Measurements from ENCODE around the gene PRSS27. TPM values are rescaled to one million over a fixed set of nuclear protein-coding genes. Genes with fewer than 3 reads are reported as not detected.
A peak's percentile ranks its signal among the peaks of the same experiment; 100 is the strongest.
"Not testable (repeated sequence)": the region's sequence is repeated elsewhere in the genome, so short reads cannot be mapped to it uniquely, and the experiment has no call there.

Gene PRSS27
- total and polyA plus RNA-seq, 2 of the 8 experiments (the other 6 are each of a cell fraction or from before 2014, with no cell fraction given), result 1.3 to 7.5 TPM

- TF ChIP-seq JUND (IDR thresholded peaks at IDR 0.05; ENCODE audit: low read length) (0 out of 2 replicates have a peak, but pooled peaks have one; percentile 29), CREB1 (IDR thresholded peaks at IDR 0.05) (peak; percentile 65), RAD21 (IDR thresholded peaks at IDR 0.05 in 1 of 2, conservative IDR thresholded peaks at IDR 0.05 in 1 of 2; ENCODE audit: low read depth in 2 of 2, low read length in 2 of 2) (peak; percentile 56 to 59; a peak in 3 of 4 replicates), CTCF (IDR thresholded peaks at IDR 0.05; ENCODE audit: control extremely low read depth in 1 of 3, insufficient read depth in 1 of 3, low read depth in 1 of 3, low read length in 3 of 3) (peak; percentile 44 to 73 (median 65))
- H3K4ac ChIP-seq (replicated peaks; ENCODE audit: insufficient read length, low read depth, low read length); H2BK20ac ChIP-seq (ENCODE audit: low read length); H3K79me2 ChIP-seq (ENCODE audit: control insufficient read depth in 1 of 2, insufficient read depth in 2 of 2, low read length in 2 of 2); H3K36me3 ChIP-seq (ENCODE audit: control insufficient read depth in 2 of 4, insufficient read depth in 4 of 4, low read length in 3 of 4); H3K27me3 ChIP-seq (replicated peaks in 1 of 4; ENCODE audit: control insufficient read depth in 3 of 4, extremely low read depth in 1 of 4, insufficient read depth in 3 of 4, low read length in 3 of 4); H3K23me2 ChIP-seq (ENCODE audit: low read depth, low read length); H2BK12ac ChIP-seq (ENCODE audit: low read depth, low read length); H3K56ac ChIP-seq (replicated peaks; ENCODE audit: insufficient read length, low read depth, low read length); H3K79me1 ChIP-seq (ENCODE audit: low read depth, low read length); H2BK15ac ChIP-seq (ENCODE audit: low read length); H4K8ac ChIP-seq (ENCODE audit: extremely low read depth, insufficient read depth, low read length); H2AFZ ChIP-seq (ENCODE audit: low read length); H2AK5ac ChIP-seq (ENCODE audit: low read depth, low read length); H2BK5ac ChIP-seq (ENCODE audit: low read depth, low read length); H3K14ac ChIP-seq (ENCODE audit: insufficient read length); H4K5ac ChIP-seq (ENCODE audit: insufficient read length, low read depth, low read length); H3K27ac ChIP-seq (ENCODE audit: low read depth, low read length); H2BK120ac ChIP-seq (replicated peaks; ENCODE audit: low read depth, low read length); H3K9ac ChIP-seq (replicated peaks in 1 of 4; ENCODE audit: extremely low read depth in 1 of 4, low read depth in 3 of 4, low read length in 3 of 4); H3K23ac ChIP-seq (ENCODE audit: insufficient read length); H3K4me3 ChIP-seq (ENCODE audit: extremely low read depth in 1 of 4, insufficient read depth in 2 of 4, low read depth in 3 of 4, low read length in 4 of 4); H3K18ac ChIP-seq (ENCODE audit: extremely low read depth, low read length); FAIRE-seq; H3K4me1 ChIP-seq (replicated peaks in 1 of 4; ENCODE audit: control insufficient read depth in 3 of 4, insufficient read depth in 4 of 4, low read length in 3 of 4); H3K4me2 ChIP-seq (ENCODE audit: insufficient read depth in 1 of 2, low read depth in 2 of 2, low read length in 2 of 2); H4K91ac ChIP-seq (replicated peaks; ENCODE audit: insufficient read length, low read length); H3K9me3 ChIP-seq (ENCODE audit: insufficient read depth in 2 of 2, low read depth in 1 of 2, low read length in 1 of 2); H4K20me1 ChIP-seq (replicated peaks in 1 of 2; ENCODE audit: control insufficient read depth in 1 of 2, insufficient read depth in 2 of 2, low read length in 2 of 2): not testable (repeated sequence)
- CTCF ChIA-PET (ENCODE audit: partially characterized antibody), result interaction anchor here (1.0 to 1.5 kb wide), 3 partner anchors 9 to 494 kb away, joined by 3 to 5 read pairs (median 4); no protein-coding TSS in a partner anchor
- peak in 1 of 2 experiments; percentile 83 for DNase-seq (ENCODE audit: low read depth in 1 of 2, low spot score in 2 of 2)
- 39% methylated on average over 15 of the region's 15 CpGs; no CpG with 5 or more reads in 1 of the 2 experiments for WGBS, 2 experiments (ENCODE audit: extremely low coverage in 1 of 2, insufficient coverage in 1 of 2, insufficient read length in 1 of 2, insufficient replicate concordance in 2 of 2, low coverage in 1 of 2, low lambda C conversion rate in 2 of 2, missing lambda C conversion rate in 1 of 2)
- POLR2A ChIA-PET (ENCODE audit: partially characterized antibody), result interaction anchor here (1.0 kb wide), 1 partner anchor 67 kb away, joined by 4 read pairs; no protein-coding TSS in a partner anchor
These were observed 50.0 kb downstream of the PRSS27 start for GRCh38 chr16:2670017-2670416.
